Renal cortex interstitium (tissue), 15 donors: ENCODE results near the gene OR11L1. TPM values are rescaled to one million over a fixed set of nuclear protein-coding genes. Genes with fewer than 3 reads are reported as not detected.

Experiments used
- DNase-seq, 11 donors: peaks; one replicate each; pipeline ENCODE4 v3.0.0-alpha.2; 2013; ENCODE audit warnings: low read depth in 9 of 11, low spot score in 4 of 11; ENCODE audit errors: extremely low read depth in 1 of 11
- long read RNA-seq, 16 experiments: transcript quantifications; one replicate each; lab custom pipeline, GENCODE V29; 2026
- polyA plus RNA-seq, 3 donors: library from polyadenylated mRNA; unstranded; fragments of 120-200 nt; gene quantifications; one replicate each; pipeline ENCODE4 v1.2.1, GENCODE V29; 2013; ENCODE audit not compliant: insufficient read length in 3 of 3

Gene OR11L1
- not detected for polyA plus RNA-seq
- long read RNA-seq, donor 1, result 0 reads
- long read RNA-seq, donor 2, result 0 reads
- long read RNA-seq, donor 3, result 0 reads
- long read RNA-seq, donor 4, result 0 reads
- long read RNA-seq, donor 5, result 0 reads
- long read RNA-seq, donor 6, result 0 reads
- long read RNA-seq, donor 7, result 0 reads
- long read RNA-seq, donor 8, result 0 reads
- long read RNA-seq, donor 9, result 0 reads
- long read RNA-seq, donor 10, result 0 reads
- long read RNA-seq, donor 11, result 0 reads
- long read RNA-seq, donor 12, result 0 reads
- long read RNA-seq, donor 13, result 0 reads
- long read RNA-seq, donor 14, result 0 reads
- long read RNA-seq, donor 15, result 0 reads
- long read RNA-seq, donor 16, result 0 reads

- DNase-seq, result no peak
Observed at GRCh38 chr1:247841796-247842195, at the start of gene OR11L1. TSS of gene OR11L1 (minus strand) at chr1:247841896. CDS start at chr1:247841896, 0 bp downstream.

GRCh38 chr1:247884797-247885413, 43.2 kb upstream of the OR11L1 start:
- DNase-seq, result no peak

- no peak for DNase-seq
Observed at GRCh38 chr1:247883346-247883745, 41.6 kb upstream of the OR11L1 start.

GRCh38 chr1:247865416-247865815, 23.7 kb upstream of the OR11L1 start:
- DNase-seq, result no peak

- DNase-seq, result no peak
Observed at GRCh38 chr1:247864644-247865043, 22.9 kb upstream of the OR11L1 start.

GRCh38 chr1:247862756-247863155, 21.1 kb upstream of the OR11L1 start:
- DNase-seq, result no peak

- no peak for DNase-seq
Observed at GRCh38 chr1:247857985-247858619, 16.4 kb upstream of the OR11L1 start.

GRCh38 chr1:247857069-247857984, 15.6 kb upstream of the OR11L1 start, which contains the start of gene TRIM58:
TSS of gene TRIM58 (plus strand) at chr1:247857187. CDS start at chr1:247857247, 60 bp downstream.
- peak in 6 of 11 donors; percentile 4 to 27 (median 22) for DNase-seq

- DNase-seq, result no peak
Observed at GRCh38 chr1:247855911-247856310, 14.2 kb upstream of the OR11L1 start.

- no peak for DNase-seq
Observed at GRCh38 chr1:247854899-247855545, 13.3 kb upstream of the OR11L1 start.

GRCh38 chr1:247849616-247850015, 7.9 kb upstream of the OR11L1 start:
- no peak for DNase-seq

GRCh38 chr1:247848346-247848745, 6.7 kb upstream of the OR11L1 start:
- no peak for DNase-seq

- DNase-seq, result no peak
Observed at GRCh38 chr1:247845693-247846017, 4.0 kb upstream of the OR11L1 start.

GRCh38 chr1:247845011-247845692, 3.5 kb upstream of the OR11L1 start:
- no peak for DNase-seq

- no peak for DNase-seq
Observed at GRCh38 chr1:247843411-247843810, 1.7 kb upstream of the OR11L1 start.

- DNase-seq, result no peak
Observed at GRCh38 chr1:247840818-247841217, 878 bp downstream of the OR11L1 start.

GRCh38 chr1:247833601-247834000, 8.1 kb downstream of the OR11L1 start:
- DNase-seq, result no peak

GRCh38 chr1:247829656-247830055, 12.0 kb downstream of the OR11L1 start:
- no peak for DNase-seq
